HG03558 (cell line): ENCODE data around the gene SLC1A2.

Source experiments
- ATAC-seq: cut with Tn5 transposase; IDR thresholded peaks from one replicate; pipeline ENCODE4 v1.9.1; 2021; ENCODE audit warnings: moderate number of reproducible peaks; ENCODE audit not compliant: unreplicated experiment; ENCODE audit errors: extremely low read depth

The SLC1A2 gene

GRCh38 chr11:35313066-35313759 is 106.1 kb downstream of the SLC1A2 start:
- peak; percentile 71 for ATAC-seq

GRCh38 chr11:35311331-35311730 is 108.0 kb downstream of the SLC1A2 start:
- no peak for ATAC-seq

- no peak for ATAC-seq
Observed at GRCh38 chr11:35308157-35308556, 111.2 kb downstream of the SLC1A2 start.

- ATAC-seq = no peak
Observed at GRCh38 chr11:35307221-35307621, 112.1 kb downstream of the SLC1A2 start.

GRCh38 chr11:35305670-35306382 is 113.5 kb downstream of the SLC1A2 start:
- ATAC-seq = no peak

- no peak for ATAC-seq
Observed at GRCh38 chr11:35304900-35305460, 114.4 kb downstream of the SLC1A2 start.

GRCh38 chr11:35304386-35304775 is 115.0 kb downstream of the SLC1A2 start:
- no peak for ATAC-seq

GRCh38 chr11:35303596-35304385 is 115.6 kb downstream of the SLC1A2 start:
- no peak for ATAC-seq

- no peak for ATAC-seq
Observed at GRCh38 chr11:35302398-35302797, 117.0 kb downstream of the SLC1A2 start.

GRCh38 chr11:35298369-35298768 is 121.0 kb downstream of the SLC1A2 start:
- no peak for ATAC-seq

GRCh38 chr11:35295751-35296150 is 123.6 kb downstream of the SLC1A2 start:
- ATAC-seq = no peak

- ATAC-seq = no peak
Observed at GRCh38 chr11:35293699-35294098, 125.7 kb downstream of the SLC1A2 start.

- ATAC-seq = no peak
Observed at GRCh38 chr11:35293035-35293434, 126.3 kb downstream of the SLC1A2 start.

GRCh38 chr11:35292279-35292678 is 127.1 kb downstream of the SLC1A2 start:
- ATAC-seq = no peak

- ATAC-seq = no peak
Observed at GRCh38 chr11:35290876-35291275, 128.5 kb downstream of the SLC1A2 start.

- no peak for ATAC-seq
Observed at GRCh38 chr11:35289821-35290220, 129.5 kb downstream of the SLC1A2 start.

- no peak for ATAC-seq
Observed at GRCh38 chr11:35288817-35289541, 130.4 kb downstream of the SLC1A2 start.

GRCh38 chr11:35288309-35288708 is 131.0 kb downstream of the SLC1A2 start:
- no peak for ATAC-seq

GRCh38 chr11:35287344-35287890 is 131.9 kb downstream of the SLC1A2 start:
- no peak for ATAC-seq

- ATAC-seq = no peak
Observed at GRCh38 chr11:35286126-35286525, 133.2 kb downstream of the SLC1A2 start.
